ENCODE measurements around the gene ZDHHC1.

DNA sequence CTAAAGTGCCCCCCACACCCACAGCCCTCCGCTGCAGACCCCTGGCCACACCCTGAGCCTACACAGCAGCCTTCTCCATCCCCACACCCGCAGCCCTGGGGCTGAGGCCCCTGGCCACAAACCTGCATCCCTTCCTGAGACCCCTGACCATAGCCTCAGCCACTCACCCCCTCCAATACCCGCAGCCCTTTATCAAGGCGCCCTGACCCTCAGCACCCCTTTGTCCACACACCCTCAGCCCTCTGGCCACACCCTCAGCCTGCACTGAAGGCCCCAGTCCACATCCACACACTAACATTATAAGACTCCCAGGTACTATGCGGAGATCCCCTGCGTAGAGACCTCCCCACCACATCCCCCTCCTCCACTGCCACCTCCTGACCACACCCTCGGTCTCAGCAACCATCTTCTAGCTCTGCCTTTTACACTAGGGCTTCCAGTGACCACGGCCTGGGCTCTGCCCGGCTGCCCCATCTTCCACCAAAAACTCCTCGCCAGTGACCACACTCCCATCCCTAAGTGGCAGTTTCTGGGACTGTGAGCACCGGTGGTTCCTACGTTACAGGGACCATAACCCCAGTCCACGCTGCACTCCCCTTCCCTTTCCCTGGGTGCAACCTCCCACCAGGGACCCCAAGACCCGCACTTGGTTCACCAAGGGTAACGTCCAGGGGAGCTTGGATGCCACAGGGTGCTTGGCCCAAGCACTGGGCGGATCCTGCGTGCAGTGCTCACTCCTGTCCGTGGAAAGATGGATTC lies 23.8 kb downstream of the ZDHHC1 start:
- TF ChIP-seq, protein P1, sequence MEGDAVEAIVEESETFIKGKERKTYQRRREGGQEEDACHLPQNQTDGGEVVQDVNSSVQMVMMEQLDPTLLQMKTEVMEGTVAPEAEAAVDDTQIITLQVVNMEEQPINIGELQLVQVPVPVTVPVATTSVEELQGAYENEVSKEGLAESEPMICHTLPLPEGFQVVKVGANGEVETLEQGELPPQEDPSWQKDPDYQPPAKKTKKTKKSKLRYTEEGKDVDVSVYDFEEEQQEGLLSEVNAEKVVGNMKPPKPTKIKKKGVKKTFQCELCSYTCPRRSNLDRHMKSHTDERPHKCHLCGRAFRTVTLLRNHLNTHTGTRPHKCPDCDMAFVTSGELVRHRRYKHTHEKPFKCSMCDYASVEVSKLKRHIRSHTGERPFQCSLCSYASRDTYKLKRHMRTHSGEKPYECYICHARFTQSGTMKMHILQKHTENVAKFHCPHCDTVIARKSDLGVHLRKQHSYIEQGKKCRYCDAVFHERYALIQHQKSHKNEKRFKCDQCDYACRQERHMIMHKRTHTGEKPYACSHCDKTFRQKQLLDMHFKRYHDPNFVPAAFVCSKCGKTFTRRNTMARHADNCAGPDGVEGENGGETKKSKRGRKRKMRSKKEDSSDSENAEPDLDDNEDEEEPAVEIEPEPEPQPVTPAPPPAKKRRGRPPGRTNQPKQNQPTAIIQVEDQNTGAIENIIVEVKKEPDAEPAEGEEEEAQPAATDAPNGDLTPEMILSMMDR (IDR thresholded peaks at IDR 0.05) = no peak
- no peak for TF ChIP-seq POLR2A (IDR thresholded peaks at IDR 0.05)
